LNCaP clone FGC (cell line): ENCODE results near the gene XAGE2.

Experiments used
- DNase-seq: peaks from one replicate; pipeline ENCODE4 v3.0.0-alpha.2; 2011; ENCODE audit warnings: low read depth
- H3K4me3 ChIP-seq: 2 replicates; pipeline ENCODE4 v1.5.1; 2011; ENCODE audit warnings: mild to moderate bottlenecking, low read depth, low read length, control low read depth
- CTCF ChIP-seq: IDR thresholded peaks from 2 replicates; pipeline ENCODE4 v1.5.1; 2012; ENCODE audit warnings: mild to moderate bottlenecking; ENCODE audit not compliant: control insufficient read depth, insufficient read depth; ENCODE audit errors: extremely low read depth

The XAGE2 gene

GRCh38 chrX:52424656-52425055 lies 55.8 kb downstream of the XAGE2 start:
- TF ChIP-seq CTCF: no peak
- no peak overlapping the region for H3K4me3 ChIP-seq
- DNase-seq: no peak
